ENCODE results near the gene POLK. TPM values are rescaled to one million over a fixed set of nuclear protein-coding genes. Genes with fewer than 3 reads are reported as not detected.

POLK gene
- 5.5 TPM for polyA plus RNA-seq (2012; ENCODE audit: insufficient read length, low read depth)

DNA sequence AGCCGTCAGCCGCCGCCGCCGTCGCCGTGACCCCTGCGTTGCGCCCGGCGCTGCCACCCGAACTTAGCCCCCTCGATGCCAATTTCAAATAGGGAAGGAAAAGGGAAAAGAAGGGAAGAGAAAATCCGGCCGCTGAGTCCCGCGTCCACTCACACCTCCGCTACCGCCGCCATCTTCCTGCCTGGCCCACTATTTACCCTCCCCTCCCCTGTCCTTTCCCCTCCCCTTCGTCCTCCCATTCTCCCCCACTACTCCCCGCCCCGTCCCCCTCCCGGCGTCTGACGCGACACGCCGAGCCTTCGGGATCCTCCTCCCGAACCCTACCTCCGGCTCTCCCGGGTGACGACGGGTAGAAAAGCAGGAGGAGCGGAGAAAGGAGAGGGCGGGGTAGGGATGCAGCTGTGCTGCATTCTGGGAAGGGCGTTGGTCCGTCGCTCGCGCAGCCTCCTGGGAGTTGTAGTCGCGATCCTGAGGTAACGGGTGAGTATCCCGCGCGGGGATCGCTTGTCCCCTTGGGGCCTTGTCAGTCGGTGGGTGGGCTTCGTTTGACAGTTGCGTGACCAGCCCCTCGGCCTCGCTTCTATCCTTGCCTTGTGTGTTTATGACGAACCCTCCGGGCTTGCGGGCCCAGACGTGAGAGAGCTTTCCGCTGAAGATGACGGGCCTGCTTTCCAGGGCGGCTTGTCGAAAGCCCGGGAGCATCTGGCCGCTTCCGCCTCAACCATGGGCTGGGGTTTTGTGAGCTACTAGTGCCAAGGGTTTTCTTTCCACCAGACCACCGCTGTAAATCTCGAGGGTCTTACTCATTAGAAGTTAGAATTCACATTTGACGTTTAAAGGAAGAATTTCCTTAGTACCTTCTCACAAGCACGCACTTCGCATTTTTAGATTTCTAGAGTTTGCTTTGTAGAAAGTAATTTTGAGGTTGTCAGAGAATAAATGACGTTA is at the start of gene POLK, which contains the start of gene CERT1:
Gene POLK, plus strand, starts transcription at position 457 of the 948 bp plus-strand sequence.
Gene CERT1, minus strand, starts transcription at position 195 of the 948 bp plus-strand sequence. CDS start 422 bp downstream, outside the sequence.
- TF ChIP-seq SIN3A (IDR thresholded peaks at IDR 0.05; ENCODE audit: borderline replicate concordance, insufficient read depth, low read length): peak; percentile 74; the same call in 1 of the 2 replicates
- 0 out of 2 replicates have a peak, but pooled peaks have one; percentile 16 for TF ChIP-seq TAF1 (IDR thresholded peaks at IDR 0.05; ENCODE audit: borderline replicate concordance, insufficient read depth, low read length)
- peak; percentile 67 for TF ChIP-seq FOXP2 (optimal IDR thresholded peaks at IDR 0.05; ENCODE audit: borderline replicate concordance, extremely low read depth, extremely low read length, insufficient read depth)
- peak; percentile 60; the same call in 1 of the 2 replicates for TF ChIP-seq POLR2AphosphoS5 (IDR thresholded peaks at IDR 0.05; ENCODE audit: low read depth, low read length)
- TF ChIP-seq, protein P1, sequence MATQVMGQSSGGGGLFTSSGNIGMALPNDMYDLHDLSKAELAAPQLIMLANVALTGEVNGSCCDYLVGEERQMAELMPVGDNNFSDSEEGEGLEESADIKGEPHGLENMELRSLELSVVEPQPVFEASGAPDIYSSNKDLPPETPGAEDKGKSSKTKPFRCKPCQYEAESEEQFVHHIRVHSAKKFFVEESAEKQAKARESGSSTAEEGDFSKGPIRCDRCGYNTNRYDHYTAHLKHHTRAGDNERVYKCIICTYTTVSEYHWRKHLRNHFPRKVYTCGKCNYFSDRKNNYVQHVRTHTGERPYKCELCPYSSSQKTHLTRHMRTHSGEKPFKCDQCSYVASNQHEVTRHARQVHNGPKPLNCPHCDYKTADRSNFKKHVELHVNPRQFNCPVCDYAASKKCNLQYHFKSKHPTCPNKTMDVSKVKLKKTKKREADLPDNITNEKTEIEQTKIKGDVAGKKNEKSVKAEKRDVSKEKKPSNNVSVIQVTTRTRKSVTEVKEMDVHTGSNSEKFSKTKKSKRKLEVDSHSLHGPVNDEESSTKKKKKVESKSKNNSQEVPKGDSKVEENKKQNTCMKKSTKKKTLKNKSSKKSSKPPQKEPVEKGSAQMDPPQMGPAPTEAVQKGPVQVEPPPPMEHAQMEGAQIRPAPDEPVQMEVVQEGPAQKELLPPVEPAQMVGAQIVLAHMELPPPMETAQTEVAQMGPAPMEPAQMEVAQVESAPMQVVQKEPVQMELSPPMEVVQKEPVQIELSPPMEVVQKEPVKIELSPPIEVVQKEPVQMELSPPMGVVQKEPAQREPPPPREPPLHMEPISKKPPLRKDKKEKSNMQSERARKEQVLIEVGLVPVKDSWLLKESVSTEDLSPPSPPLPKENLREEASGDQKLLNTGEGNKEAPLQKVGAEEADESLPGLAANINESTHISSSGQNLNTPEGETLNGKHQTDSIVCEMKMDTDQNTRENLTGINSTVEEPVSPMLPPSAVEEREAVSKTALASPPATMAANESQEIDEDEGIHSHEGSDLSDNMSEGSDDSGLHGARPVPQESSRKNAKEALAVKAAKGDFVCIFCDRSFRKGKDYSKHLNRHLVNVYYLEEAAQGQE (IDR thresholded peaks at IDR 0.05; ENCODE audit: insufficient read depth in 1 of 2, low read depth in 2 of 2, low read length in 2 of 2): no peak

DNA sequence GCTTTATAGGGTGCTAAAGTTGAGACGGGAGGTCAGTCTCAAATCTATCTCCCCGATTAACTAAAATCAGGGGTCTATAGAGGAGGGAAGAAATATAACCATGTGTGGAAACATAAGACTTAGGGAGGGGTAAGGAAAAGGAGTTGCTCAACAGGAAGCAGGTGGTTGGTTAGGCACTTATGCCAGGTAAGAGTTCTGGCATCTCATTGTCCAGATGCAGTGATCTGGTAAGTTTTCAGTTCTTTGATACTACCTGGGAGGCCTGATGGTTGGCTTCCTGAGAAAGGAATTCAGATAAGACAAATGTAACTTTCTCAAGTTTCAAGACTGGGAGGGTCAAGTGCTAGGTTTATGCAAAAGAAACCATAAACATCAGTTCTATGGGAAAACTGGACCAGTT is 48.0 kb upstream of the POLK start:
- TF ChIP-seq POLR2AphosphoS5 (IDR thresholded peaks at IDR 0.05; ENCODE audit: low read depth, low read length) (no peak), TAF1 (IDR thresholded peaks at IDR 0.05; ENCODE audit: borderline replicate concordance, insufficient read depth, low read length) (no peak), FOXP2 (optimal IDR thresholded peaks at IDR 0.05; ENCODE audit: borderline replicate concordance, extremely low read depth, extremely low read length, insufficient read depth) (no peak), SIN3A (IDR thresholded peaks at IDR 0.05; ENCODE audit: borderline replicate concordance, insufficient read depth, low read length) (no peak)
- TF ChIP-seq, protein P1 (IDR thresholded peaks at IDR 0.05; ENCODE audit: insufficient read depth in 1 of 2, low read depth in 2 of 2, low read length in 2 of 2): no peak

DNA sequence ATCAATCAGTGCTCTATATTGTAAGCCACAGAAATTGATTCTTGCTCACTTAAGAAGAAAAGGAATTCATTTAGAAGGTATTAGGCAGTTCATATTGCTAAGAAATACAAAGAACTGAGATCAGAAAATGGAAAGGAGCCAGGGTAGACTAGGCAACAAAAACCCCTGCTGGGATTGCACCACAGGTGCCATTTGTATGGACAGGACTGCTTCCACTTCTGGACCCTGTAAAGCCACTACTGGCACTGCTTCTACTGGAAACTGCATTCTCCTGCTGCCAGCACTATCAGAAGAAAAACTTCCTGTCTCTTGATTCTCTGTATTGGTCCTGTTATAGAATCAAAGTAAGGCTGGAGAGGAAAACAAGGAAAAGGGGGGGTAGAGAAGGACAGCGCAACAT is 46.2 kb upstream of the POLK start:
- TF ChIP-seq TAF1 (IDR thresholded peaks at IDR 0.05; ENCODE audit: borderline replicate concordance, insufficient read depth, low read length) (no peak), POLR2AphosphoS5 (IDR thresholded peaks at IDR 0.05; ENCODE audit: low read depth, low read length) (no peak), SIN3A (IDR thresholded peaks at IDR 0.05; ENCODE audit: borderline replicate concordance, insufficient read depth, low read length) (no peak), FOXP2 (optimal IDR thresholded peaks at IDR 0.05; ENCODE audit: borderline replicate concordance, extremely low read depth, extremely low read length, insufficient read depth) (no peak)
- TF ChIP-seq, protein P1 (IDR thresholded peaks at IDR 0.05; ENCODE audit: insufficient read depth in 1 of 2, low read depth in 2 of 2, low read length in 2 of 2): no peak

DNA sequence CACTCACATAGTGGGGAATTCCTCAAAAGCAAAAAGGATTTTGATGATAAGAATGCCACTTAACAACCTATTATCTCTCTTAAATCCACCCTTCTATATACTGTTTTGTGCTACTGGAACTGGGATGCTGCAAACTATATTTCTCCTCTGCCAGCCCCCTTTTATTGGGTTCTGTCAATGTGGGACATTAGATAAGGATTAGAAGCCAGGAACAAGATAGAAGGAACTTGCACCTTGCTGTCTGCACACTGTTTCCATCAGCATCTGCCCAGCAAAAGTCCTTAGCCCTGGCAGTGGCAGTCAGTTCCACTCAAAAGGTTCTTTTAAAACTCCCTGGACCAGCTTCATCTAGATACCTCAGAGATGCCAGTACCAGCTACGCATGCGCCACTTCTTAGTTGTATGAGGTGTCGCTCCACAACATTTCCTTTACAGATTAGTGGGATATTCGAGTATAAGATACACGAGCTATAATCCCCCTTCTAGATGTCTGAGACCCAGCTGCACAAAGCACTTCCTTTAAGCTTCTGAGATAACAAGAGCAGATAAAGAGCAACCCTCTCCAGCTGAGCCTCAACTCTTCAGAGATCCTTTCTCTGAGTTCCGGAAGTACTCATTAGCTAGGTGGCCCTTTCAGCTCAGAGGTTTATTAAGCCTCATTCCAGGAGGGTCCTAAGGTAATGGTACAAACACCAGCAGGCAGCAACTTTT is 45.5 kb upstream of the POLK start:
- TF ChIP-seq, protein P1 (IDR thresholded peaks at IDR 0.05; ENCODE audit: insufficient read depth in 1 of 2, low read depth in 2 of 2, low read length in 2 of 2): no peak
- TF ChIP-seq POLR2AphosphoS5 (IDR thresholded peaks at IDR 0.05; ENCODE audit: low read depth, low read length) (no peak), TAF1 (IDR thresholded peaks at IDR 0.05; ENCODE audit: borderline replicate concordance, insufficient read depth, low read length) (no peak)

All from PFSK-1 (cell line).